ENCODE data around the gene DNAJC3. TPM values are rescaled to one million over a fixed set of nuclear protein-coding genes. Genes with fewer than 3 reads are reported as not detected.
A peak's percentile ranks its signal among the peaks of the same experiment; 100 is the strongest.

DNAJC3 gene
- total RNA-seq, 1 donor from 2014 or later = 21.7 TPM

GRCh38 chr13:95740979-95741320, 64.0 kb downstream of the DNAJC3 start:
- peaks cover 11% of the 10 kb centered on the region for H3K9me3 Mint-ChIP-seq
- no peak for TF ChIP-seq CTCF (IDR thresholded peaks at IDR 0.05; ENCODE audit: unreplicated experiment)
- H3K36me3 Mint-ChIP-seq = peaks cover 11% of the 10 kb centered on the region
- no peaks in the 10 kb centered on the region for H3K27me3 Mint-ChIP-seq (ENCODE audit: low read depth)
- peak overlapping the region; percentile 5 for H3K27ac Mint-ChIP-seq
- peak overlapping the region; percentile 58 for H3K4me3 Mint-ChIP-seq
- no peak for DNase-seq (ENCODE audit: low spot score in 2 of 2, unreplicated experiment in 2 of 2)
- no peaks in the 10 kb centered on the region for H3K4me1 Mint-ChIP-seq

- Mint-ChIP-seq H3K27ac (no peak overlapping the region), H3K36me3 (peaks cover 11% of the 10 kb centered on the region), H3K9me3 (peaks cover 11% of the 10 kb centered on the region), H3K4me3 (no peak overlapping the region), H3K4me1 (no peaks in the 10 kb centered on the region), H3K27me3 (ENCODE audit: low read depth) (no peaks in the 10 kb centered on the region)
- TF ChIP-seq CTCF (IDR thresholded peaks at IDR 0.05; ENCODE audit: unreplicated experiment) = no peak
- DNase-seq (ENCODE audit: low spot score in 2 of 2, unreplicated experiment in 2 of 2) = no peak
Measured at GRCh38 chr13:95741584-95742563, 64.9 kb downstream of the DNAJC3 start.

- Mint-ChIP-seq H3K36me3 (peaks cover 11% of the 10 kb centered on the region), H3K4me1 (no peaks in the 10 kb centered on the region), H3K27me3 (ENCODE audit: low read depth) (no peaks in the 10 kb centered on the region), H3K4me3 (no peak overlapping the region), H3K9me3 (peaks cover 11% of the 10 kb centered on the region), H3K27ac (no peak overlapping the region)
- no peak for TF ChIP-seq CTCF (IDR thresholded peaks at IDR 0.05; ENCODE audit: unreplicated experiment)
- no peak for DNase-seq (ENCODE audit: low spot score in 2 of 2, unreplicated experiment in 2 of 2)
Measured at GRCh38 chr13:95743192-95743591, 66.3 kb downstream of the DNAJC3 start.

- H3K4me1 Mint-ChIP-seq = no peaks in the 10 kb centered on the region
- no peak for TF ChIP-seq CTCF (IDR thresholded peaks at IDR 0.05; ENCODE audit: unreplicated experiment)
- H3K9me3 Mint-ChIP-seq = peaks cover 8% of the 10 kb centered on the region
- H3K27ac Mint-ChIP-seq = no peak overlapping the region
- DNase-seq (ENCODE audit: low spot score in 2 of 2, unreplicated experiment in 2 of 2) = no peak
- H3K27me3 Mint-ChIP-seq (ENCODE audit: low read depth) = no peaks in the 10 kb centered on the region
- peaks cover 10% of the 10 kb centered on the region for H3K36me3 Mint-ChIP-seq
- H3K4me3 Mint-ChIP-seq = no peak overlapping the region
Measured at GRCh38 chr13:95745289-95745688, 68.3 kb downstream of the DNAJC3 start.

- no peak overlapping the region for H3K27ac Mint-ChIP-seq
- H3K4me3 Mint-ChIP-seq = no peak overlapping the region
- no peaks in the 10 kb centered on the region for H3K4me1 Mint-ChIP-seq
- peaks cover 6% of the 10 kb centered on the region for H3K9me3 Mint-ChIP-seq
- H3K27me3 Mint-ChIP-seq (ENCODE audit: low read depth) = no peaks in the 10 kb centered on the region
- no peak for TF ChIP-seq CTCF (IDR thresholded peaks at IDR 0.05; ENCODE audit: unreplicated experiment)
- peaks cover 8% of the 10 kb centered on the region for H3K36me3 Mint-ChIP-seq
- no peak for DNase-seq (ENCODE audit: low spot score in 2 of 2, unreplicated experiment in 2 of 2)
Measured at GRCh38 chr13:95745752-95746151, 68.8 kb downstream of the DNAJC3 start.
